ENCODE data around the gene ILK.

The ILK gene

DNA sequence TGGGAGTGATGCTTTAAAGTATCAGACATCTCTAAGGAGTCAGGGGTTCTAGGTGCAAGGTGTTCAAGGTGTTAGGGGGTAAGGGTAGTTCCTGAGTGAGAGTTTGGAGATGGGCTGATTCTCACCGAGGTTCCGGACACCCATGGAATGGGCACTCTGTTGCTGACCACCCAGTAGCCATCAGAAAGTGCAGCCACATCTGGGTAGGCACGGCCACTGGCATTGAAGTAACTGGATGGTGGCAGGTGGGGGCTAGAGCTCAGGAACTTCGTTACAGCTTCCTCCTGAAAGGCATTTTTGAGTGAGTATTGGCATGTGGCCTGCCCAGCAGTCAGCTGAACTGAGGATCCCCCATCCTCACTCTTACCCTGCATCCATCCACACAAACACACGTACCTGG lies 11.5 kb downstream of the ILK start:
- TF ChIP-seq, protein P1, sequence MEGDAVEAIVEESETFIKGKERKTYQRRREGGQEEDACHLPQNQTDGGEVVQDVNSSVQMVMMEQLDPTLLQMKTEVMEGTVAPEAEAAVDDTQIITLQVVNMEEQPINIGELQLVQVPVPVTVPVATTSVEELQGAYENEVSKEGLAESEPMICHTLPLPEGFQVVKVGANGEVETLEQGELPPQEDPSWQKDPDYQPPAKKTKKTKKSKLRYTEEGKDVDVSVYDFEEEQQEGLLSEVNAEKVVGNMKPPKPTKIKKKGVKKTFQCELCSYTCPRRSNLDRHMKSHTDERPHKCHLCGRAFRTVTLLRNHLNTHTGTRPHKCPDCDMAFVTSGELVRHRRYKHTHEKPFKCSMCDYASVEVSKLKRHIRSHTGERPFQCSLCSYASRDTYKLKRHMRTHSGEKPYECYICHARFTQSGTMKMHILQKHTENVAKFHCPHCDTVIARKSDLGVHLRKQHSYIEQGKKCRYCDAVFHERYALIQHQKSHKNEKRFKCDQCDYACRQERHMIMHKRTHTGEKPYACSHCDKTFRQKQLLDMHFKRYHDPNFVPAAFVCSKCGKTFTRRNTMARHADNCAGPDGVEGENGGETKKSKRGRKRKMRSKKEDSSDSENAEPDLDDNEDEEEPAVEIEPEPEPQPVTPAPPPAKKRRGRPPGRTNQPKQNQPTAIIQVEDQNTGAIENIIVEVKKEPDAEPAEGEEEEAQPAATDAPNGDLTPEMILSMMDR (IDR thresholded peaks at IDR 0.05) = no peak

DNA sequence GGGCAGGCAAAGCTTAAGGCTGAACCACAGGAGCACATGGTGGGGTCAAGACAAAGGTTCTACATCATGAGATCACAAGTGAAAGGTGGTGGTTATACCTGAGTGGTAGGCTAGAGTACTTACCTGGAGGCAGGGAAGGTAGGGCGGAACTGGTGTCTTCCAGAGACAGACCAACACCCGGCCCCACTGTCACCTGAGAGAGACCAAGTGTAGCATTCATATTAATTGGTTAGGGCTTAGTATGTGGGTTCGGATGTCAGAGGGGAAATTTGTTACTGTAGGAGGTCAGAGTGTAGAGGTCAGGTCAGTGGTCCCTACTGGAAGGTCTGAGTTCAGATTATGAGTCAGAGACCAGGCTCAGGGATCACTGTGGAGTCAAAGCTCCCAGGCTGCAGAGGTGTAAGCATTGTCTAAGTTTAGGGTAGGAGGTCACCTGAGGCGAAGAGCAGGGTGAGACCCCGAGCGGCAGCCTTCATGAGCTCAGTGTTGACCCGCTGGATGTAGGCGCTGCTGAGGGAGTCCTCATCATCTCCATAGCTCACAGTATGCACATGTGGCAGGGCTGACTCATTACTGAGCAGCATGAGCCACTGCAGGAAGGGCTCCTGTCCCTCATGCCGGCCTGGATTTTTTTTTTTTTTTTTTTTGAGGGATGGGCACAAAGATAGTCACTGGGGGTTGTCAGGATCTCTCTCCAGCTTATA lies 12.5 kb downstream of the ILK start:
- TF ChIP-seq, protein P1 (IDR thresholded peaks at IDR 0.05) = no peak

DNA sequence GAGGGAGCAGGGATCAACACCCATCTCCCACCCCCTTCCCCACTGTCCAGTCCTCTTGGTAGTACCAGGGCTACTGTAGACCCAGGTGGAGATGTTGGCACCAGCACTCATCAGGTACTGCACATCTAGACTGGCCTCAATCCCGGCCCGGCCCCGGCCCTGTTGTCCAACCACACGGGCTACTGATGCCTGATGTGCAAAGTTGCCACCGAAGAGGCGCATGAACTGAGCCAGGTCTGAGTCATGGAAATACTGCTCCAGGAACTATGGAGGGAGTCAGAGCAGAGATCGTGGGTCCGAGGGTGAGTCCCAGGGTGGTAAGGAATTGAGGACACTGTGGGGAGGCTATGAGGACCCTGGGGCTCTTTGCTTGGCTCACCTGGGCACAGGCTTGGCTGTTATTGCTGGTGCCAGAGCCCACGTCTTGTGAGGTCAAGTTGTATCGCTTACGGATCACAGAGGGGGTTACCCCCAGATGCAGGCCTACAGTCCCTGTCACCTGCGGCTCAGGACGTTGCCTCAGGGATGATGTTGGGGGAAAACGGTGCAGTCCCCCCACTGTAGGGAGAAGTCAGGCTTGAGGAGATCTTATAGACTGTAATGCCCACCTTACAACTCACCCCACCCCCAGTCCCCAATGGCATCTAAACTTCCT lies 13.1 kb downstream of the ILK start:
- TF ChIP-seq, protein P1 (IDR thresholded peaks at IDR 0.05) = no peak

DNA sequence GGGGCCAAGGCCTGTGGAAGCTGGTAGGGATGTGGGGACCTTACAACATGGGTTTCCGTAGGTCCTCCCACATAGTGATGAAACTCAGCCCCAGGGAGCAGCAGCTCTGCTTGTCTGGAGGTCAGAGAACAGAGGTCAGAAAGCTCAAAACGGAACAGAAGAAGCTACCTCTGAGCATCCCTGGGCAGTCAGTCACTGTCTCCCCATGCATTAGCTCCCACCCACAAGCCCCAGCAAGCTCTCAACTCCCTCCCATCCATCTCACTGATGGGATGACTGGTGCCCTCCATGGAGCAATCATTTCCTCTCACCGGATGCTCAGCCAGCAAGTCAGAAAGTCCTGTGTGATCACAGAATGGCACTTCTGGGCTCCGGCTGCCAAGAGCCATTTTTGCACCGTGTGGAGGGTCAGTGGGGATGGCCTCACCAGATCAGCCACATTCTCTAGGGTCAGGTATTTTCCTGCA lies 13.8 kb downstream of the ILK start:
- TF ChIP-seq, protein P1 (IDR thresholded peaks at IDR 0.05) = no peak

DNA sequence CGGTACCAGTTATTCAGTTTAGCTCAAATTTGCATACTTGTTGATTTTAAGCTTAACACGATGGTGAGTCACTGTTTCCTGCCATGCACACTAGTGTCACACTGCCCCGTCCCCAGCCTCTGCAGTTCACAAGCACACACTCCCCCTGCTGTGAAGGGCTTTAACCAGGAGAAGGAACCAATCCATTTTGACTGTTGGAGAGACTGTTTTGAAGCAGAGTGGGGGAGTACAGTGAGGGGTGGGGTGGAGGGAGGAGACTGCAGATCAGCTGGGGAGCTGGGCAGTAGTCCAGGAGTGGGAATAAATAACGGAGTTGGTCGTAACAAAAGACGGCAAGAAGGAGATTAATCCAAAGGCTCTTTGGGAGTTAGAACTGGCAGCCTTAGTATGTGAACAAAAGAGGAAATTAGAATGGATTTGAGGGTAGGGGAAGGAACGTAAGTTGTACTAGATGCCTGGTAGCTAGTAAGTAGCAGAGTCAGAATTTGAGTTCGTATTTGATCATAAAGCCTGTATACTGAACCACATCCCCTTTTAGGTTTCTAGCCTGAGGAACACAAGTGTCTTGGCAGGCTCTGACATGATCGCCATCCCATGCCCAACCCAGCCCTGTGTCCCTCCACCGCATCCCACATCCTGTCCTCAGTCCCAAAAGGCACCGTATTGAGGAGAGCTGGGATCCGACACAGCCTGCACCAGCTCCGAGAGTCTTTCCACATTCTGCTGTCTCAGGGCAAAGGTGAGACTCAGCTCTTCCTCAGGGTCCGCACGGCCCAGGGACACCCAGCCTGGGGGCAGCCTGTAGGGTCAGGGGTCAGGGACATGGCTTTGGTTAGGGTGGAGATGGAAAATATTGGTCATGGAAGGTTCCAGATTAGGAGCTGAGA lies 14.8 kb downstream of the ILK start:
- TF ChIP-seq, protein P1 (IDR thresholded peaks at IDR 0.05) = no peak

DNA sequence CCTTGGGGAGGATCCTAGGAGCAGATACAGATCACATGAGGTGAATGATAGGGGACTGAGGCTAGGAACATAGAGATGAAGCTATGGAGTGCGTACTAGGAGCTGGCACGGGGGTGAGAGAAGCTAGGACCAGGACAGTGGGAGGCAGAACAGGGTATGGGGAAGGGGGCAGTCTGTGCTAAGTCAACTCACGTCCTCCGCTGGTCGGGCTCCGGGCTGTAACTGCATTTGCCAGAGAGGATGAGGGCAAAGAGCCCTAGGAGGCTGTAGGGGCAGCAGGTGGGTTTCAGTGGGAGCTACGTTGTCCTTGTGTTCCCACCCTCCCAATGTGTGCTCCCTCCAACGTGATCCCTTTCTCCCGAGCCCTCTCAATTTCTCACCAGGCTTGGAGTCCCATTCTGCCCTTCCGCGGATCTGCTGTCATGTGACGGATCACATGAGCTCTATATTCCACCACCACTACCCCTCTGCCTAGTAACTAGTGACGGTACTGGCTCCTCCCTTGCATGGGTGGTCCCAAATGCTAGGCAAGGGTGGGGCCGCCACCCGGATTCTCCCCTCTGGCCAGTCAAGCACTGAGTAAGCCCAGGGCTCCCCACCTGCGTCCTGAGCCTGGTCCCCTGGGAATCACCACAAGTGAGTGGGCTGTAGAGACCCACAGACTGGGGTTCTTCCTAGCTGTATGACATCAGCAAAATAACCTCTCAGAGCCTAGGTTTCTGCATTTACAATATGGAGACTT lies 15.6 kb downstream of the ILK start, which contains the start of gene TPP1:
TSS of gene TPP1 (minus strand) at position 419 of the 742 bp plus-strand sequence. CDS start at position 397, 22 bp downstream.
- TF ChIP-seq, protein P1 (IDR thresholded peaks at IDR 0.05) = no peak

DNA sequence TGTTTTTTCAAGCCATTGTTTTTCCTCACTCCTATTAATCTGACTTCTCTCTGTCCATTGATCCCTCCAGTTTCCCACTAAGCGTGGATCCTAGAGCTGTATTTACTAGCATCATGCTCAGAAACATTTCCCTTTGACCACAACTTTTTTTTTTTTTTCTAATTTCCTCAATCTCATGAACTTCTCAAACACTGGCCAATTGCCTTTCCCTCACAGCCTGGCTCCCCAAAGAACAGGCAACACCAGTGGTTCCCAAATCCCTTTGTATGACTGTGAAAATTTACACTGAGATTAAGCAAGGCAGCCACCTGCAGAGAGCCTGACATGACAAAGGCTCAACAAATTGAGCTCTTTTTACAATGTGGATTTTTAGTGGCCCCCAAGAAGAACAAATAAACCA lies 17.1 kb downstream of the ILK start:
- TF ChIP-seq, protein P1 (IDR thresholded peaks at IDR 0.05) = no peak

Data from LNCAP (cell line).